ENCODE data around the gene HHATL.
A peak's percentile ranks its signal among the peaks of the same experiment; 100 is the strongest.

The HHATL gene

GRCh38 chr3:42697289-42698051 is 5.1 kb downstream of the HHATL start:
- DNase-seq = no peak

GRCh38 chr3:42696356-42697288 is 6.0 kb downstream of the HHATL start:
- DNase-seq = no peak

- no peak for DNase-seq
Observed at GRCh38 chr3:42694366-42694765, 8.2 kb downstream of the HHATL start.

GRCh38 chr3:42693530-42693930 is 9.1 kb downstream of the HHATL start:
- DNase-seq = no peak

- DNase-seq = no peak
Observed at GRCh38 chr3:42692667-42693529, 9.7 kb downstream of the HHATL start.

GRCh38 chr3:42691816-42692666 is 10.6 kb downstream of the HHATL start:
- no peak for DNase-seq

GRCh38 chr3:42690766-42691680 is 11.6 kb downstream of the HHATL start:
- no peak for DNase-seq

GRCh38 chr3:42690191-42690590 is 12.4 kb downstream of the HHATL start:
- no peak for DNase-seq

GRCh38 chr3:42689421-42690014 is 13.1 kb downstream of the HHATL start:
- no peak for DNase-seq

GRCh38 chr3:42688487-42689420 is 13.8 kb downstream of the HHATL start:
- peak; percentile 5 for DNase-seq

GRCh38 chr3:42688016-42688415 is 14.6 kb downstream of the HHATL start:
- peak; percentile 11 for DNase-seq

- peak; percentile 1 for DNase-seq
Observed at GRCh38 chr3:42686832-42687650, 15.6 kb downstream of the HHATL start.

GRCh38 chr3:42685891-42686820 is 16.4 kb downstream of the HHATL start:
- peak; percentile 1 for DNase-seq

- no peak for DNase-seq
Observed at GRCh38 chr3:42685363-42685881, 17.2 kb downstream of the HHATL start, which contains the start of gene KLHL40. Gene KLHL40 (plus strand): TSS chr3:42685537. CDS start chr3:42685619, 82 bp downstream.

GRCh38 chr3:42684632-42685362 is 17.8 kb downstream of the HHATL start:
- DNase-seq = no peak

All from activated T-cell treated with anti-CD3 and anti-CD28 coated beads, Interleukin-2, amount 50 U/mL, for 1 hour (primary cell).